ENCODE results near the gene RNF224. TPM values are rescaled to one million over a fixed set of nuclear protein-coding genes. Genes with fewer than 3 reads are reported as not detected.
A peak's percentile ranks its signal among the peaks of the same experiment; 100 is the strongest.

The RNF224 gene
- total RNA-seq, 1 donor = not detected

- DNase-seq (ENCODE audit: low read depth in 2 of 3, low spot score in 2 of 3) = no peak
Observed at GRCh38 chr9:137191691-137192447, 35.4 kb upstream of the RNF224 start.

GRCh38 chr9:137192448-137192780 is 34.9 kb upstream of the RNF224 start:
- no peak for DNase-seq (ENCODE audit: low read depth in 2 of 3, low spot score in 2 of 3)

DNA sequence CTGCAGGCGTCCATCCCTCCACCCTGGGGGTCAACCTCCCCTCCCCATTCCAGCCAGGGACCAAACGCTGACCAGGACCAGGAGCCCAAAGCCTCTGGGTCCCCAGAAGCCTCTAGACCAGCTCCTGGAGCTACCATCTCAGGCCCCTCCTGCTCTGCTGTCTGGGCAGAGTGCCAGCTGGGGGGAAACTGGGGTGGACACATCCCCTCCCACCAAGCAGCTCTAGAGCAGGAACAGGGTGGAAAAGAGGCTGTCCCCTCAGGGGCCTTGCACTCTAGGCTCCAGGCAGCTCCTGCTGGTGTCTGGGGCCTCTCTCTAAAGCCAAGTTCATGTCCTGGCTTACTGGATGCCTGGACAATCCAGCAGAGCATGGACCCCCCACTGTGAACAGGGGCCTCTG is 34.4 kb upstream of the RNF224 start:
- DNase-seq (ENCODE audit: low read depth in 2 of 3, low spot score in 2 of 3) = no peak

- DNase-seq (ENCODE audit: low read depth in 2 of 3, low spot score in 2 of 3) = no peak
Observed at GRCh38 chr9:137193771-137194170, 33.5 kb upstream of the RNF224 start.

GRCh38 chr9:137194388-137194787 is 32.9 kb upstream of the RNF224 start:
- DNase-seq (ENCODE audit: low read depth in 2 of 3, low spot score in 2 of 3) = no peak

GRCh38 chr9:137194909-137195308 is 32.4 kb upstream of the RNF224 start:
- DNase-seq (ENCODE audit: low read depth in 2 of 3, low spot score in 2 of 3) = no peak

DNA sequence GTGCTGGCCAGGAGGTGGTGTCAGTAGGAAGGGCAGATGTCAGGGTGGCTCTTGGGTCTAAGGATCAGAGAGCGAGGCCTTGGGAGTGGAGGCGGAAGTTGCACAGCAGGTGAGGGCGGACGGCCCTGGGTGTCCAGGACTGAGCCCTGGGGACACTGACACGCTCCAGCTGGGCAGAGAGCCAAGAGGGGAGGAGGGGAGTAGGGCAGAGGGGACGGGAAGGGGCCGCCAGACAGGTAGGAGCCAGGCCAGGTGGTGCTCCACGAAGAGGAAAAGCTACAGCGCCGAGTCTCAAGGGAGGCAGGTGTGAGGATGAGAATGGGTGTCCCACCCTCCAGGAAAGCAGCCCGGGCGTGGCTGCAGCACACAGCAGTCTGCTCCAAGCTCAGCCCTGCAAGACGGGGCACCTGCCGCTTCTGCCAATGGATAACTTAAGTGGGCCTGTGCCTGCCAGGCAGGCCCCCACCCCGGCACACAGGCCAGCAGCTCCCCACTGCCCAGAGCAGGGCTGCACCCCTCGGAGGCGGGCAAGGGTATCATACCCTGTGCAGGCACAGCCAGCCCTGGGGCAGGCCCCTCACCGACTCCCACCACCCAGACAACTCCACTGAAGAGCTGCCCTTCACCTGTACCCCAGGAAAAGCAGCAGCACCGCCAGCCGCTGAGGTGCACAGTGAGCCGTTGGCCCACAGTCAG is 31.6 kb upstream of the RNF224 start:
- no peak for DNase-seq (ENCODE audit: low read depth in 2 of 3, low spot score in 2 of 3)

DNA sequence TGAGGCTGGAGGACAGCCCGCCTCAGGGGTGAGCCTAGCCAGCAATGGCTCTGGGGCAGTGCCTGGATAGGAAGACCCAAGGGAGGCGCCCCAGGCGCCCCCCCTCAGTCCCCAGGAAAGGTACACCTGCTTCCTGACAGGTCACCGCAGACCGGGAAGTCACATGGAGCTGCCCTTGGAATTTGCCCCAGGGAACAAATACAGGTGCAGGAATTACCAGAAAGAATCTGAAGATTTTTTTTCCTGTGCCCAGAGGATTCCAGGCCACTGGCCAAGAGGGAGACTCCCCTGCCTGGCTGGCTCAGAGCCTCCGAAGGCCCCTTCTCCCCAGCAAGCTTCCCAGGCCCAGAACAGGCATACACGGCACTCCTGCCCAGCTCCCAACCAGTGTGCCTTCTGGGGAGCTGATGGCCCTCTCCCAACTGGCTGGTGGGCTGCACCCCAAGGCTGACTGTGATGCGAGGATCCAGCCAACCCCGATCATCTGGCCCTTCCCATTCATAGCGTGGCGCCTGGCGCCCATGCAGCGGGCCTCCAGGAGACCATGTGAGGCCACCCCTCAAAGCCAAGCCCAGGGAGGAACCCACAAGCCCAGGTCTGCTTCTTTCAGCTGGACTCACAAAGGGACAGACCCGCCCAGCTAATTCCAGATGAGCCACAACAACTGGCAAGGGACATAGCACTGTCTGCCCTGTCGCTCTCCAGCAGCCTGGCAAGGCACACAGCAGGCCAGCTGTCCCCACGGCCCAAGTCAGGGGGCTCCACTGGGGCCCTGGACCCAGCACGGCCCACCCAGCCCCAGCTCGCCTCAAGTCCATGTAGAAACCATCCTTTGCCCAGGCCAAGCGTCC is 29.0 kb upstream of the RNF224 start:
- DNase-seq (ENCODE audit: low read depth in 2 of 3, low spot score in 2 of 3) = no peak

DNA sequence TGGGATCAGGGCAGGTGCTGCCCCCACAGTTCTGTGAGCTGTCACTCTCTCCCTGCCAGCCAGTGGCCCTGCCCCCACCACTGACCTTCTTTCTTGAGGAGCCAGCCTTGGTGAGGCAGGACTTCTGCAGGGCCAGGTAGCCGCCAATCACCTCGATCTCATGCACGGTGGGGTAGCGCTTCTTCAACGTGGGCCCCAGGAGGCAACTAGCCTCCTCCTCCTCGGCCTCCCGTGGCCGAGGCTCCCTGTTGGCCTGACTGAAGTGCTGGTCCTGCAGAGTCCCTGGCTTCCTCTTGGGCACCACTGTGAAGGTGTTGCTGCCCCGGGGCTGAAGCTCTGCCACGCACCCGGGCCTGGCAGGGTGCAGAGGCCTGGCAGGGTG is 28.4 kb upstream of the RNF224 start:
- no peak for DNase-seq (ENCODE audit: low read depth in 2 of 3, low spot score in 2 of 3)

DNA sequence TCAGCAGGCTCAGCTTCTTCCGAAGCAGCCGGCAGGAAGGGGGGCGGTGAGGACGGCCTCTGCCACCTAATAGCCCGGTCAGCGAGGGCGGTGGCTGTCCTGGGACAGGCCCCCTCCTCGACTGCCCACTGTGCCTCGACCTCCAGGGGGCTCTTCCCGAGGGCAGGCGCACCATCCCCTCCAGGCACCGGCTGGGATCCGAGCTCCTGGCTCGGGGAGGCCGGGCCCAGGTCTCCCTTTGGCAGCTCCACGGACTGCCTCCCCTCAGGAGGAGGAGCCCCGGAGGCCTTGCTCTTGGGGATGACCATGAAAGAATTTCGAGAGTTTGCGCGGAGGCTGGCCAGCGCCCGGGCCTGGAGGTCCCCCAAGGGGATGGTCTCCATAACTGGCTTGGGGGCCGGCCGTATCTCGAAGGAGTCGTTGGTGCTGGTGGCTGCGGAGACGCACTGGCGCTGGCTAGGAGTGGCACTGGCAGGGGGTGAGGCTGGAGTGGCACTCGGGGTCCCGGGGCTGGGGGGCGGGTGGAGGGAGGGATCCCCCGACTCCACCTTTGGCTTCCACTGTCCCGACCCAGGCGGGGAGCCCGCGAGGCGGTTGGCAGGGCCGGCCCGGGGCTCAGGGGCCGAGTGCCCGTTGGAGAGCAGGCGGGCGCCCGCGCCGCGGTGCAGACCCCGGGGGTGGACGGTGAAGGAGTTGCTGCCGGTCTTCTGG is 27.7 kb upstream of the RNF224 start:
- no peak for DNase-seq (ENCODE audit: low read depth in 2 of 3, low spot score in 2 of 3)

GRCh38 chr9:137200311-137201204 is 26.7 kb upstream of the RNF224 start, which contains the start of gene TPRN:
TPRN (minus strand) TSS chr9:137200741; CDS start chr9:137200711, 30 bp downstream.
- DNase-seq (ENCODE audit: low read depth in 2 of 3, low spot score in 2 of 3) = peak; percentile 86 to 99 (median 98)

GRCh38 chr9:137201205-137201868 is 26.0 kb upstream of the RNF224 start:
- DNase-seq (ENCODE audit: low read depth in 2 of 3, low spot score in 2 of 3) = no peak

GRCh38 chr9:137202966-137203365 is 24.3 kb upstream of the RNF224 start:
- no peak for DNase-seq (ENCODE audit: low read depth in 2 of 3, low spot score in 2 of 3)

GRCh38 chr9:137204731-137205125 is 22.6 kb upstream of the RNF224 start:
- no peak for DNase-seq (ENCODE audit: low read depth in 2 of 3, low spot score in 2 of 3)

GRCh38 chr9:137205126-137206069 is 21.9 kb upstream of the RNF224 start, which contains the start of the genes NDOR1 and TMEM203:
NDOR1 (plus strand) TSS chr9:137205700; CDS start chr9:137205778, 78 bp downstream.
TMEM203 (minus strand) TSS chr9:137205648; CDS start chr9:137205414, 234 bp downstream.
- DNase-seq (ENCODE audit: low read depth in 2 of 3, low spot score in 2 of 3) = peak; percentile 86 to 92 (median 90)

DNA sequence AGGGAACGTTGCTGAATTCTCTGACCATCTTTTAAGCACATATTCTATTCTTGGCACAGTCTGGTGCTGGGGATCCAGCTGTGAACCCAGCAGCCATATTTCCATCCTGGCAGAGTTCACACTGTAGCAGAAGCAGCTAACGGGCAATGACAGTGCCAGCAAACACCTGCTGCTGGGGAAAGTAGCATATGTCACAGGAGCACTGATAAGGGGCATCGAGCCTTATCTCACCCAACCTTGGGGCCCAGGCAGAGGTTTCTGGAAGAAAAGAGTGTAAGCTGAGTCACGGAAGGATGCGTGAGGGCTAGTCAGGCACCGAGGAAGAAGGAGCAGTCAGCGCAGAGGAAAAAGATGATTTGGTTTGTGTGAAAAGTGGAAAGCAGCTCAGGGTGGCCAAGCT is 20.7 kb upstream of the RNF224 start:
- DNase-seq (ENCODE audit: low read depth in 2 of 3, low spot score in 2 of 3) = no peak

DNA sequence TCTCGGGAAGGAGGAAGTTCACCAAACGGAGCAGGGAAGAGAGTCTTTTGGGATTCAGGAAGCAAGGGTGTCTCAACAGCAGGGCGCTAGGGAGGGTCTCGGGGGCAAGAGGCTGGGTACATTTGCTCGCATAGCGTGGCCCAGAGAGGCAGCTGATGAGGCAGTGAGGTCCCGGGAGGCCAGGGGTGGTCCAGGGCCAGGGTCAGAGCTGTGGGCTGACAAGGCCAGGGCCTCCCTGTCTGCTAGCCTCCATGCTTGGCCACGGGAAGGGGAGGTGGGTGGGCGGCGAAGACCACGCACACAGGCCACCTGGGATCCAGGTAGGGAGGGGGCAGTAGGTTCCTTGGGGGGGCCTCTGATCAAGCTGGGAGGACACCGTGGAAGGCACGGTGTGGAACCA is 15.8 kb upstream of the RNF224 start:
- no peak for DNase-seq (ENCODE audit: low read depth in 2 of 3, low spot score in 2 of 3)

GRCh38 chr9:137212520-137212919 is 14.8 kb upstream of the RNF224 start:
- DNase-seq (ENCODE audit: low read depth in 2 of 3, low spot score in 2 of 3) = no peak

All from hematopoietic multipotent progenitor cell (in vitro differentiated cells).